CD4-positive, alpha-beta T cell treated with Interleukin-1 beta for 1 hour (primary cell): Measurements from ENCODE around the gene KCNJ16.
A peak's percentile ranks its signal among the peaks of the same experiment; 100 is the strongest.

Source experiments
- DNase-seq, 2 donors: peaks; one replicate each; pipeline ENCODE4 v3.0.0-alpha.2; 2020 to 2022

The KCNJ16 gene

GRCh38 chr17:70134777-70135176, 59.8 kb downstream of the KCNJ16 start:
- no peak for DNase-seq

GRCh38 chr17:70136131-70136530, 61.1 kb downstream of the KCNJ16 start:
- no peak for DNase-seq

DNA sequence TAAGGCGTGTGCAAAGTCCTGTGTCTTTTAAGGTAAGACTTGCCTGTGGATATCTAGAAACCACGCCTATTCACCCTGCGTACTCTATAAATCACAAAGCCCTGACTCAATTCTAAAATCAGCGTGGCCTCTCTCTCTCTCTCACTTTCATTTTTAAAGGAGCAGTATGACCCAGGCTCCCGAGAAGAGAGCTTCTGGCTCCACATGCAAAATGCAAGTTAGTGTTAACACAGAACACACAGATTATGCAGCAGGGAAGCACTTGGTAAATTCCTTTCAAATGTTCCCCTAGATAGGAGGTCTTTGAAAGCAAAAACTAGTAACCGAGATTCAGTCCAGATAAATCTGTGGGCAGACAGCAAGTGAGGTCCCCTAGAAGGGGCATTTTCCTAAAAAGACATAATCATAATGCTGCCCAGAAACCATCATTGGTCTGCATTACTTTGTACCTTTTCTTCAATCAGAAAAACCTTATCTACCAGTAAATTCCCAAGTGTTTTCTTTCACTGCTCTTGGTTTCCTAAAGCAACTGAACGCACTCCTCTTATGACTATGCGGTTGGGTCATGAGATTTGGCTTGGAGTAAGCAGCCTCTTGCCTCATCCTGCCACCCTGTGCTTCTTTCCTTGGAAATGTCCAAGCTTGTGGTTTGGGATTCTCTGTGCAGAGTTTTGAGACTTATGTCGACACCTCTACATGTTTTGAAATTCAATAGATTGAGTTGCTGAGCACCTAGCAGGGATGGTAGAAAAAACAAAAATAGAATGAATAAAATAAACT, 62.6 kb downstream of the KCNJ16 start:
- no peak for DNase-seq

GRCh38 chr17:70138291-70138865, 63.4 kb downstream of the KCNJ16 start:
- DNase-seq = no peak

DNA sequence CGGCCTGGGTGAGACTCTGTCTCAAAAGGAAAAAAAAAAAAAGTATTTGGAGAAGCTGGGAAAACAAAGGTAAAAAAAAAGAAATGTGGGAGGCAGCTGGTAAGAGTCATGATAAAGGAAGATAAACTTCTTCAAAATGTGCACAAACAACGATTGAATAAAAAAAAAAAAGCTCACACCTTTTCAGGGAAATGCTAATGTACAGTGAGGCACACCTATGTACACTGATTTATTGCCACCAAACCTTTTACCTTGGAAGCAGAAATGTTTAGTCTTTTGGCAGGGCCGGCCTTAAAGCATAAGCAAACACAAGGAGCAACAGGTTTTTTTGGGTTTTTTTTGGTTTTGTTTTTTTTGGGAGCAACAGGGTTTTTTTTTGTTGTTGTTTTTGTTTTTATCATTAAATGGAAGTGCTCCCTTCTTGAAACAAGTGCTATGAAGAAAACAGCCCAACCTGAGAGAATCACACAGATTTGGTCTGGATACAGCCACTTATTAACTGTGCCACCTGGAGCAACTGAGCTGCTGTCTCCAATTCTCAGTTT, 64.5 kb downstream of the KCNJ16 start:
- DNase-seq = no peak

- DNase-seq = no peak
Observed at GRCh38 chr17:70144260-70144846, 69.3 kb downstream of the KCNJ16 start.

GRCh38 chr17:70153210-70153609, 78.2 kb downstream of the KCNJ16 start:
- DNase-seq = no peak

DNA sequence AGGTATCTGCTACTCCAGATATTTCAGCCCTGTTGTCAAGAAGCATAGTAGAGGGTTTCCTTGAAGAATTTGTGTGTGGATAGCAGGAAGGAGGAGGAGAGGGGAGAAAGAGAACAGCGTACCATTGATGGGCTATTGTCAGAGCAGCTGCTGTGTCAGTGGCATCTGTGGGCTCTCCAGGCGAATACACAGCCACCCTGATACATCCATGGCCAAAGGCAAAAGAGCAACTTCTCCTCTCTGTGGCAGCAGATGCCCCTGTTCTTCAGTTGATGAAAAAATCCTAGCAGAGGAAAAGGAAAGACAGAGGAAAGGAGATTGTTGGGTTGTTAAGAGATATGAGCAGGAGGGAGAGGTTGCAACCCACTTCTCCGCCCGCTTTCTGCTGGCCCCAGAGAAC, 82.1 kb downstream of the KCNJ16 start:
- DNase-seq = no peak

GRCh38 chr17:70158180-70158579, 83.2 kb downstream of the KCNJ16 start:
- DNase-seq = no peak

GRCh38 chr17:70158591-70158990, 83.6 kb downstream of the KCNJ16 start:
- DNase-seq = no peak

DNA sequence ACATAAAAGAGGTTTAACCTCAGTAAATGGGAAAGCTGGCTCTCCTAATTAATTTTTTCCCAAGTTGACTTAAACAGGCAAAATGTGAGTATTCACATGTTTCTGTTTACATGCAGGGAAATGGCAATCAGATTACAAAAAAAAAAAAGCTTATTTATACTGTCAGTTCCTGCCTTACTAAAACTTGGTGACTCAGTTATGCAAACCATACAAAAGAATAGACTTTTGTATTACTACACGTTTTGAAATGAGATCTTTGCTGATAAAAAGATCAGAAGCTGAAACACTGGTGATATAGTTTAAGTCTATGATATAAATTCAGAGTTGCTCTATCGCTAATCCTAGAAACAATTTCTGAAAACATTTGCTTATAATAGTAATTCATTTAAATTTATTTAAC, 85.0 kb downstream of the KCNJ16 start:
- no peak for DNase-seq

DNA sequence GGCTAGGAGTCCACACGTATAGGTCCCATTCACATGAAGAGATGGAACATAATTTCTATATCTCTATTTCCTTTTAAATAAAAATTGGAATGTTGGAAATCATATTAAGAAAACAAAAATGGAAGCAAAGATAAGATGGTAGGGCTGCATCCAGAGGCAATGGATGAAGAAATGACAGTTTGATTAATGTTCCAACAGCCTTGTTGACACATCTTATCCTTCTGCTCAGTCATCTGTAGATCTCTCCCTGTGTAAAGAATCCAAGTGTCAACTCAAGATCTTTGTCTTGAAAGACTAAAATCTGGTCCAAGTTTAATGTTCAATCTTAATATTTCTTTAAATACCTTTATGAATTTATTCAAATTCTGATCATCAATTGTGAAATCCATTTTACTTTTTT, 86.5 kb downstream of the KCNJ16 start:
- no peak for DNase-seq

DNA sequence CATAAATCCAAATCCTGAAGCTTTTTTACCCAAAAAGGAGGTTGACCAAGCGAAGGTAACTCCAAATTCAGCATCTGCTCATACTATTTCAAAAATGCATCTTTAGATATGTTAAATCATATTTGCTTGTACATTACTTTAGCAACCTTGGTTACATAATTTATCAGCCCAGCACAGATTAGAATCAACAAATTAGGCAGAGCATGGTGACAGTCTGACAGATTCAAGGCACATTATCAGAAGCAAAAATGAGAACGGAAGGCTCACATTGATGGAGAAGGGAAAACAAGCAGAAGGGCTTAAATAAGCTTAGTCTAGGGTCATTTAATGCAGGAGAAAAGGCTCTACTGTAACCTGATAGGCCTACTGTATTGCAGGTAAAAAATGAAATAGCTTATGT, 90.4 kb downstream of the KCNJ16 start:
- DNase-seq = no peak

GRCh38 chr17:70166615-70167014, 91.6 kb downstream of the KCNJ16 start:
- DNase-seq = no peak

- peak in 1 of 2 donors; percentile 34 for DNase-seq
Observed at GRCh38 chr17:70168044-70168976, 93.3 kb downstream of the KCNJ16 start.

DNA sequence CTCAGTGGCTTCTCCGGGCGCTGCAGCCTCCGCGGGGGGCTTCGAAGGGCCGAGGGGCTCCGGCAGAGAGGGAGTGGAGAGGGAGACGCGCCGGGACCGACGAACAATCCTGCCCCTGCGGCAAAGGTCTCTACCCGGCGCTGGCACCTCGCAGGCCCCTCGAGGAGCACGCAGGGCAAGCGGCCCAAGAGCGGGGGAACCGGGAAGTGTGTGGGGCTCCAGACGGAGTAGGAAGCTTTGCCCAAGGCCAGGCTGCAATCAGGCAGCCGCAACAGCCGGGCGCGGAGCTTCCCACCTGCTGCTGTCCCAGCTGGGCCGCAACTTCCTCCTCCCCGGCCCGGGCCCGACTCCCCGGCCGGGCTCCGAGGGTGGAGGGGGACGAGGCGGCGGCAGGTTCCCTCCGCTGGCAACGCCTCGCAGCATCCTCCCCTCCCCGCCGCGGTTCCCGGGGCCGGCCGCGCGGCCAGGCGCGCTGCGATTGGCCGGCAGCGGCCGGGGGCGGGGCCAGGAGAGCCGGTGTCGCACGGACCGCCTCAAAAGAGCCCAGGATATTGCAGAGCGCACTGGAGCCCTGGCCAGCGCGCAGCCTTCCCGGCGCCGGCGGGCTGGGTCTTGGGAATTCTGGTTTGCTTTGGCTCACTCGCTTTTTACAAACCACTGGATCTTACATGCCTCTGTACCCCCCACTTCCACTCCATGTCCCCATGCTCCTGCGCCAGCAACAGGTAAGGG, 94.1 kb downstream of the KCNJ16 start, which contains the start of gene KCNJ2:
TSS of gene KCNJ2 (plus strand) at position 556 of the 732 bp plus-strand sequence. CDS start 5,508 bp downstream, outside the sequence.
- peak; percentile 39 to 81 for DNase-seq

DNA sequence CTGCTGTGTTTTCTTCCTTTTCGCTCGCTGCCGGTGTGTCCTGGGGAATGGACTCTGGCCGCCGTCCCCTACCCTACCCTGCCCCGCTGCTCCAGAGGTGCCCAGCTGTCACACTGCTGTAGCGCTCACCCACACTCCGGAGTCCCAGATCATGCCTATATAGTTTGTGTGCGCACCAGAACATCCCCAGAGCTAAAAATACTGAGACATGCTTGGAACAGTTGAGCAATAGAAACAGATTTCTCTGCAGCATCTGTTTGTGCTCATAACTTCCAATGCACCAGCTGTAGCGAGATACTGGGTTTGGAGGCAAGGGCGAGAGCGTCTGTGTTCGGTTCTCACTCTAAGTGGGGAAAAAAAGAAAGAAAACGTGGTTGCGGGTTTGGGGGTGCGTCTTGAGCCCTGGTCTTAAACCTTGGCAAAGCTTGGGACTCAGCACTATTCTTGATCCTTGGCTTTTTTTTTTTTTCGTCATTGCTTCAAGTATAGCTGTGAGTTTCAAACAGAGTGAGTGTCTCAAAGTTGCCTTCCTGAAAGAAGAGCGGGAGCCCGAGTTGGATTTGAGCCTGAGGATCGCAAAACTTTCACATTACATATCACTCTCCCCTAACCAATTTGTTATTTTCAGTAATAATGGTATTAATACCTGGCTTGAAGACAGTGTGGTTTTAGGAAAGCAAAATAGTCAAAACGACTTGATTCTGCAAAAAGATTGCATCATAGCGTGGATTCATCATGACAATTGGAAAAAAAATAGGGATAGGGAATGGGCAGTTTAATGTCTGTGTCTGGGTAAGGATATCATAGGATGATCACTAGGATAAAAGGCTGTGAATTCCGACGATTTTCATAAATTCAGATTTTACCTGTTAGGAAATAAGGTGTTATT, 94.9 kb downstream of the KCNJ16 start:
- no peak for DNase-seq

GRCh38 chr17:70171159-70171558, 96.1 kb downstream of the KCNJ16 start:
- no peak for DNase-seq

GRCh38 chr17:70172449-70172848, 97.4 kb downstream of the KCNJ16 start:
- DNase-seq = no peak

DNA sequence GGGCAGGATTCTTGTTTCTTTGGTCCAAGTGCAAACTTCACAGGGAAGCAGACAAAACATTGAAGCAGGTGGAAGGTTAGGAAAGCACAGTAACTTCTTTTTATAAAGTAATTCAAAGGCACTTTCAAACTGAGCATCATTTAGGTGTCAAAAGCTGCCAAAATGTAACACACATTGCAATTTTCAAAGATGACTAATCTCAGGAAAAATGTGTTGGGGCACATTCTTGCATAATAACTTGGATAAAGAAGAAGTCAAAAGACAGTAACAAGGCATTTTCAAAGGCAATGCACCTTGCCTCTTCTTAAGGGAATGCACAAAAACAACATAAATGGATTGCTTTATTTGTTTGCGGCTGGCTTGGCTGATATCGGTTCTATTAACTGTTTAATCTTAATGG, 97.9 kb downstream of the KCNJ16 start:
- DNase-seq = no peak

DNA sequence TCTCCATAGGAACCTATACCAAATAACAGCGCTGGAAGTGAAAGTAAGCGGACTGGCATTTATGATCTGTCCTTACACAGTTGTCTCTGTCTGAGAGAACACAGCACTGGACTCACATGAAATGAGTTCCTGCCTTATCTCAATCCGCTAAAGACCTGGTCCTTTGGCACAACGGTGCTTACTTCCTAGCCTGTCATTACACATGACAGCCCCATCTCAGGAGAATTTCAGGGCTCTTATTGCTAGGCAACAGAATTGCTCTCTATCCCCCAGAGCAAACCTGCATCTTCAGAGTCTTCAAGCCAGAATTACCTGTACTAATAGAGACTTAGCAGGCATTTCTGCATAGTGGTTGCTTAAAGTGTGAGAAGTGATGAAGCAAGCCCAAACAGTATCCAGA, 98.7 kb downstream of the KCNJ16 start:
- DNase-seq = no peak
